Measurements from ENCODE around the gene JAG1.
A peak's percentile ranks its signal among the peaks of the same experiment; 100 is the strongest.

The JAG1 gene

GRCh38 chr20:10696650-10697049 lies 22.9 kb upstream of the JAG1 start:
- DNase-seq, result no peak

GRCh38 chr20:10689385-10689784 lies 15.6 kb upstream of the JAG1 start:
- no peak for DNase-seq

GRCh38 chr20:10687895-10688294 lies 14.1 kb upstream of the JAG1 start:
- DNase-seq, result no peak

- no peak for DNase-seq
Measured at GRCh38 chr20:10686356-10687133, 12.7 kb upstream of the JAG1 start.

GRCh38 chr20:10683537-10683936 lies 9.7 kb upstream of the JAG1 start:
- DNase-seq, result no peak

- DNase-seq, result no peak
Measured at GRCh38 chr20:10682939-10683338, 9.1 kb upstream of the JAG1 start.

- no peak for DNase-seq
Measured at GRCh38 chr20:10681494-10681893, 7.7 kb upstream of the JAG1 start.

GRCh38 chr20:10680571-10680970 lies 6.8 kb upstream of the JAG1 start:
- no peak for DNase-seq

- peak; percentile 3 for DNase-seq
Measured at GRCh38 chr20:10679269-10679668, 5.5 kb upstream of the JAG1 start.

- DNase-seq, result no peak
Measured at GRCh38 chr20:10676518-10676917, 2.7 kb upstream of the JAG1 start.

GRCh38 chr20:10675450-10675848 lies 1.6 kb upstream of the JAG1 start:
- no peak for DNase-seq

- peak; percentile 39 for DNase-seq
Measured at GRCh38 chr20:10674684-10675449, 1.1 kb upstream of the JAG1 start.

GRCh38 chr20:10673176-10673841 lies 490 bp downstream of the JAG1 start:
- no peak for DNase-seq

- no peak for DNase-seq
Measured at GRCh38 chr20:10672624-10673127, 1.1 kb downstream of the JAG1 start.

GRCh38 chr20:10671919-10672623 lies 1.7 kb downstream of the JAG1 start:
- DNase-seq, result no peak

- peak; percentile 71 for DNase-seq
Measured at GRCh38 chr20:10671221-10671918, 2.4 kb downstream of the JAG1 start.

GRCh38 chr20:10670501-10671220 lies 3.1 kb downstream of the JAG1 start:
- no peak for DNase-seq

- no peak for DNase-seq
Measured at GRCh38 chr20:10669843-10670446, 3.9 kb downstream of the JAG1 start.

- no peak for DNase-seq
Measured at GRCh38 chr20:10668677-10669368, 5.0 kb downstream of the JAG1 start.

- no peak for DNase-seq
Measured at GRCh38 chr20:10667560-10668167, 6.1 kb downstream of the JAG1 start.

Measured in amniotic stem cell (primary cell).